Small intestine (tissue), 7 donors: ENCODE data around the gene ANKS1B. TPM values are rescaled to one million over a fixed set of nuclear protein-coding genes. Genes with fewer than 3 reads are reported as not detected.

ENCODE experiments used
- DNase-seq, 2 donors: peaks; one replicate each; pipeline versions ENCODE4 v3.0.0 to v3.0.0-alpha.2; 2013
- FAIRE-seq: peaks from 2 replicates; lab custom pipeline; 2012; peaks lifted over from hg19 to GRCh38; lab: Jason Lieb, UNC
- H3K27ac ChIP-seq, 3 donors: one replicate each; pipeline ENCODE4 v1.5.1; 2013; ENCODE audit warnings: low read length in 2 of 3, mild to moderate bottlenecking in 2 of 3, control low read depth in 1 of 3, inconsistent platforms in 1 of 3, low read depth in 1 of 3, moderate library complexity in 1 of 3
- H3K27me3 ChIP-seq, 3 donors: one replicate each; pipeline ENCODE4 v1.6.1; 2013; ENCODE audit warnings: low read length in 3 of 3, inconsistent platforms in 1 of 3; ENCODE audit not compliant: control insufficient read depth in 3 of 3, insufficient read depth in 3 of 3
- H3K36me3 ChIP-seq, 3 donors: one replicate each; pipeline ENCODE4 v1.6.1; 2013; ENCODE audit warnings: low read length in 3 of 3, inconsistent platforms in 1 of 3, low read depth in 1 of 3, mild to moderate bottlenecking in 1 of 3, moderate library complexity in 1 of 3; ENCODE audit not compliant: control insufficient read depth in 3 of 3, insufficient read depth in 2 of 3
- H3K4me1 ChIP-seq, 3 donors: one replicate each; pipeline ENCODE4 v1.6.1; 2013; ENCODE audit warnings: low read length in 2 of 3, inconsistent platforms in 1 of 3, low read depth in 1 of 3, mild to moderate bottlenecking in 1 of 3, moderate library complexity in 1 of 3; ENCODE audit not compliant: control insufficient read depth in 3 of 3, insufficient read depth in 2 of 3
- H3K4me3 ChIP-seq, 3 donors: one replicate each; pipeline ENCODE4 v1.5.1; 2013; ENCODE audit warnings: low read length in 3 of 3, control low read depth in 1 of 3, inconsistent platforms in 1 of 3, low read depth in 1 of 3, mild to moderate bottlenecking in 1 of 3, moderate library complexity in 1 of 3
- H3K9me3 ChIP-seq, 2 donors: one replicate each; pipeline ENCODE4 v1.6.1; 2013; ENCODE audit warnings: low read depth in 1 of 2, low read length in 1 of 2; ENCODE audit not compliant: control insufficient read depth in 2 of 2, insufficient read depth in 1 of 2
- WGBS, 3 donors: extraction: QIAGEN DNeasy Blood & Tissue Kit; methylation state at CpG; one replicate each; pipeline ENCODE4 v1.1.7; 2013; 5-methylcytosine and 5-hydroxymethylcytosine counted together
- polyA plus RNA-seq, 4 donors: library from polyadenylated mRNA; stranded (reverse) in 3 of 4; unstranded in 1 of 4; fragments of 200-250 nt in 3 of 4; fragments of 120-200 nt in 1 of 4; gene quantifications; one replicate each; pipeline versions ENCODE4 v1.2.1 to v1.2.3, GENCODE V29; 2013
- donor health status: healthy with polysubstance abuse.
- donor health status: control.
- donor health status: control.
- donor health status: Bipolar disorder and iron deficiency.
- donor health status: healthy.

The ANKS1B gene
- polyA plus RNA-seq, 4 donors: 0.44 to 0.72 TPM; not detected in 2

- no peak for DNase-seq
- Histone ChIP-seq H3K9me3 (no peaks in the 10 kb centered on the region), H3K27ac (no peak overlapping the region), H3K36me3 (no peaks in the 10 kb centered on the region), H3K27me3 (no peaks in the 10 kb centered on the region), H3K4me3 (no peak overlapping the region), H3K4me1 (no peaks in the 10 kb centered on the region)
- 87 to 89% (median 87%) methylated on average over 3 of the region's 3 CpGs for WGBS, 3 donors
- no peak for FAIRE-seq
Observed at GRCh38 chr12:98791406-98791805, 1193.3 kb downstream of the ANKS1B start.

GRCh38 chr12:98788396-98788795 is 1196.3 kb downstream of the ANKS1B start:
- H3K36me3 ChIP-seq: no peaks in the 10 kb centered on the region
- H3K27ac ChIP-seq: no peak overlapping the region
- FAIRE-seq: no peak

GRCh38 chr12:98786653-98787052 is 1198.1 kb downstream of the ANKS1B start:
- no peaks in the 10 kb centered on the region for H3K9me3 ChIP-seq
- no peak overlapping the region for H3K27ac ChIP-seq
- DNase-seq: no peak
- no peaks in the 10 kb centered on the region for H3K27me3 ChIP-seq
- no peaks in the 10 kb centered on the region for H3K4me1 ChIP-seq
- no peak for FAIRE-seq
- WGBS, 3 donors: 75 to 78% (median 77%) methylated on average over 7 of the region's 7 CpGs
- no peak overlapping the region for H3K4me3 ChIP-seq
- H3K36me3 ChIP-seq: no peaks in the 10 kb centered on the region

More at GRCh38 chr12:98788396-98788795, 1196.3 kb downstream of the ANKS1B start:
- Histone ChIP-seq H3K4me1 (no peaks in the 10 kb centered on the region), H3K27me3 (no peaks in the 10 kb centered on the region), H3K4me3 (no peak overlapping the region), H3K9me3 (no peaks in the 10 kb centered on the region)
- no peak for DNase-seq
- 81 to 88% (median 84%) methylated on average over 5 of the region's 5 CpGs for WGBS, 3 donors

- no peak for FAIRE-seq
Observed at GRCh38 chr12:98783420-98783819, 1201.3 kb downstream of the ANKS1B start.

GRCh38 chr12:98780261-98780660 is 1204.5 kb downstream of the ANKS1B start:
- WGBS, 3 donors: 51 to 60% (median 51%) methylated on average over 4 of the region's 4 CpGs
- no peak for FAIRE-seq
- H3K9me3 ChIP-seq: no peaks in the 10 kb centered on the region
- no peaks in the 10 kb centered on the region for H3K36me3 ChIP-seq
- H3K4me3 ChIP-seq: no peak overlapping the region
- no peaks in the 10 kb centered on the region for H3K4me1 ChIP-seq
- no peak overlapping the region for H3K27ac ChIP-seq
- peaks cover 0 to 2% (median 0%) of the 10 kb centered on the region in 3 donors for H3K27me3 ChIP-seq
- DNase-seq: no peak

More at GRCh38 chr12:98783420-98783819, 1201.3 kb downstream of the ANKS1B start:
- no peaks in the 10 kb centered on the region for H3K36me3 ChIP-seq
- no peaks in the 10 kb centered on the region for H3K9me3 ChIP-seq
- DNase-seq: no peak
- H3K4me3 ChIP-seq: no peak overlapping the region
- peaks cover 0 to 2% (median 0%) of the 10 kb centered on the region in 3 donors for H3K27me3 ChIP-seq
- WGBS, 3 donors: 88 to 95% (median 90%) methylated on average over 2 of the region's 2 CpGs
- H3K27ac ChIP-seq: no peak overlapping the region
- no peaks in the 10 kb centered on the region for H3K4me1 ChIP-seq

GRCh38 chr12:98772818-98773217 is 1211.9 kb downstream of the ANKS1B start:
- no peak overlapping the region for H3K4me3 ChIP-seq

GRCh38 chr12:98771811-98772752 is 1212.7 kb downstream of the ANKS1B start:
- H3K27me3 ChIP-seq: peaks cover 0 to 2% (median 0%) of the 10 kb centered on the region in 3 donors
- H3K4me3 ChIP-seq: no peak overlapping the region
- H3K36me3 ChIP-seq: no peaks in the 10 kb centered on the region
- H3K27ac ChIP-seq: no peak overlapping the region
- H3K9me3 ChIP-seq: no peaks in the 10 kb centered on the region
- no peaks in the 10 kb centered on the region for H3K4me1 ChIP-seq
- DNase-seq (no peak), FAIRE-seq (no peak)
- WGBS, 3 donors: 89 to 92% (median 90%) methylated on average over 8 of the region's 8 CpGs

More at GRCh38 chr12:98772818-98773217, 1211.9 kb downstream of the ANKS1B start:
- DNase-seq: no peak
- FAIRE-seq: no peak
- Histone ChIP-seq H3K27ac (no peak overlapping the region), H3K9me3 (no peaks in the 10 kb centered on the region), H3K4me1 (no peaks in the 10 kb centered on the region), H3K27me3 (peaks cover 0 to 2% (median 0%) of the 10 kb centered on the region in 3 donors), H3K36me3 (no peaks in the 10 kb centered on the region)
- WGBS, 3 donors: 65 to 90% (median 82%) methylated on average over 3 of the region's 3 CpGs

GRCh38 chr12:98770230-98770629 is 1214.5 kb downstream of the ANKS1B start:
- Histone ChIP-seq H3K27ac (no peak overlapping the region), H3K36me3 (no peaks in the 10 kb centered on the region), H3K4me1 (no peaks in the 10 kb centered on the region), H3K27me3 (peaks cover 0 to 2% (median 0%) of the 10 kb centered on the region in 3 donors), H3K9me3 (no peaks in the 10 kb centered on the region), H3K4me3 (no peak overlapping the region)
- DNase-seq (no peak), FAIRE-seq (no peak)
- 44 to 64% (median 57%) methylated on average over 4 of the region's 4 CpGs for WGBS, 3 donors
